ENCODE data around the gene MYBPC2.

MYBPC2 gene

GRCh38 chr19:50495020-50495531 is 62.4 kb downstream of the MYBPC2 start:
- no peaks in the 10 kb centered on the region for H3K4me1 ChIP-seq (ENCODE audit: control insufficient read depth, insufficient read depth, low read length, unreplicated experiment)
- H3K79me2 ChIP-seq (ENCODE audit: control insufficient read depth, insufficient read depth, low read length, unreplicated experiment): no peaks in the 10 kb centered on the region
- peaks cover 32% of the 10 kb centered on the region for H3K27me3 ChIP-seq (ENCODE audit: insufficient read depth, low read length)
- H2AFZ ChIP-seq (ENCODE audit: low read length, unreplicated experiment): no peak overlapping the region
- no peak overlapping the region for H3K4me3 ChIP-seq (ENCODE audit: low read depth, low read length)
- H3K27ac ChIP-seq (ENCODE audit: low read depth, low read length): no peak overlapping the region
- H3K36me3 ChIP-seq (ENCODE audit: insufficient read depth, low read length): no peaks in the 10 kb centered on the region

- Histone ChIP-seq H3K4me1 (ENCODE audit: control insufficient read depth, insufficient read depth, low read length, unreplicated experiment) (no peaks in the 10 kb centered on the region), H2AFZ (ENCODE audit: low read length, unreplicated experiment) (no peak overlapping the region), H3K79me2 (ENCODE audit: control insufficient read depth, insufficient read depth, low read length, unreplicated experiment) (no peaks in the 10 kb centered on the region), H3K36me3 (ENCODE audit: insufficient read depth, low read length) (no peaks in the 10 kb centered on the region), H3K27me3 (ENCODE audit: insufficient read depth, low read length) (peaks cover 21% of the 10 kb centered on the region), H3K4me3 (ENCODE audit: low read depth, low read length) (no peak overlapping the region), H3K27ac (ENCODE audit: low read depth, low read length) (no peak overlapping the region)
These were observed 63.7 kb downstream of the MYBPC2 start for GRCh38 chr19:50496189-50497021.

DNA sequence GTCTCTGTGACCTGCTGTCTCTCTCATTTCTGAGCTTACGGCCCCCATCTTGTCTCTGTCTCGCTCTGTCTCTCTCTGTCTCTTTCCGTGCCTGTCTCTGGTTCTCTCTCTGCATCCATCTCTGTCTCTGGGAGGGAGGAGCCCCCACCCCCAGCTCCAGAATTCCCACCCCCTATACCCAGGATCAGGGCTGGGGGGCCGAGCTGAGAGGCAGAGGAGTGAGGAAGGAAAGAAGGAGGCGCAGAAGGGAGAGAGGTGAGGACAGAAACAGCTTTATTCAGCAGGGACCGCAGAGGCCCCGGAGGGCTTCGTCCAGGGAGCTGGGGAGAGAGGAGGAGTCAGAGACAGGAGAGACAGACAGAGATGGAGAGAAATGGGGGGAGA is 64.3 kb downstream of the MYBPC2 start:
- no peaks in the 10 kb centered on the region for H3K79me2 ChIP-seq (ENCODE audit: control insufficient read depth, insufficient read depth, low read length, unreplicated experiment)
- H3K4me1 ChIP-seq (ENCODE audit: control insufficient read depth, insufficient read depth, low read length, unreplicated experiment): no peaks in the 10 kb centered on the region
- H2AFZ ChIP-seq (ENCODE audit: low read length, unreplicated experiment): no peak overlapping the region
- H3K36me3 ChIP-seq (ENCODE audit: insufficient read depth, low read length): no peaks in the 10 kb centered on the region
- no peak overlapping the region for H3K4me3 ChIP-seq (ENCODE audit: low read depth, low read length)
- H3K27me3 ChIP-seq (ENCODE audit: insufficient read depth, low read length): peaks cover 15% of the 10 kb centered on the region
- H3K27ac ChIP-seq (ENCODE audit: low read depth, low read length): no peak overlapping the region

GRCh38 chr19:50498219-50499056 is 65.7 kb downstream of the MYBPC2 start:
- no peaks in the 10 kb centered on the region for H3K36me3 ChIP-seq (ENCODE audit: insufficient read depth, low read length)
- no peaks in the 10 kb centered on the region for H3K4me1 ChIP-seq (ENCODE audit: control insufficient read depth, insufficient read depth, low read length, unreplicated experiment)
- H3K4me3 ChIP-seq (ENCODE audit: low read depth, low read length): no peak overlapping the region
- H3K27ac ChIP-seq (ENCODE audit: low read depth, low read length): no peak overlapping the region
- H3K27me3 ChIP-seq (ENCODE audit: insufficient read depth, low read length): peaks cover 8% of the 10 kb centered on the region; the same call in 1 of the 2 replicates
- H2AFZ ChIP-seq (ENCODE audit: low read length, unreplicated experiment): no peak overlapping the region
- no peaks in the 10 kb centered on the region for H3K79me2 ChIP-seq (ENCODE audit: control insufficient read depth, insufficient read depth, low read length, unreplicated experiment)

- no peak overlapping the region for H2AFZ ChIP-seq (ENCODE audit: low read length, unreplicated experiment)
- H3K4me3 ChIP-seq (ENCODE audit: low read depth, low read length): no peak overlapping the region
- H3K36me3 ChIP-seq (ENCODE audit: insufficient read depth, low read length): no peaks in the 10 kb centered on the region
- H3K79me2 ChIP-seq (ENCODE audit: control insufficient read depth, insufficient read depth, low read length, unreplicated experiment): no peaks in the 10 kb centered on the region
- no peak overlapping the region for H3K27ac ChIP-seq (ENCODE audit: low read depth, low read length)
- no peaks in the 10 kb centered on the region for H3K4me1 ChIP-seq (ENCODE audit: control insufficient read depth, insufficient read depth, low read length, unreplicated experiment)
- H3K27me3 ChIP-seq (ENCODE audit: insufficient read depth, low read length): peaks cover 3% of the 10 kb centered on the region; the same call in 1 of the 2 replicates
These were observed 67.5 kb downstream of the MYBPC2 start for GRCh38 chr19:50500060-50500752.

GRCh38 chr19:50500753-50501151 is 68.1 kb downstream of the MYBPC2 start:
- Histone ChIP-seq H3K27ac (ENCODE audit: low read depth, low read length) (no peak overlapping the region), H3K4me3 (ENCODE audit: low read depth, low read length) (no peak overlapping the region), H3K4me1 (ENCODE audit: control insufficient read depth, insufficient read depth, low read length, unreplicated experiment) (no peaks in the 10 kb centered on the region), H3K79me2 (ENCODE audit: control insufficient read depth, insufficient read depth, low read length, unreplicated experiment) (no peaks in the 10 kb centered on the region), H3K36me3 (ENCODE audit: insufficient read depth, low read length) (no peaks in the 10 kb centered on the region), H2AFZ (ENCODE audit: low read length, unreplicated experiment) (no peak overlapping the region), H3K27me3 (ENCODE audit: insufficient read depth, low read length) (peaks cover 3% of the 10 kb centered on the region; the same call in 1 of the 2 replicates)

GRCh38 chr19:50501186-50501567 is 68.5 kb downstream of the MYBPC2 start:
- Histone ChIP-seq H3K36me3 (ENCODE audit: insufficient read depth, low read length) (no peaks in the 10 kb centered on the region), H3K4me3 (ENCODE audit: low read depth, low read length) (no peak overlapping the region), H3K27me3 (ENCODE audit: insufficient read depth, low read length) (peaks cover 3% of the 10 kb centered on the region; the same call in 1 of the 2 replicates), H2AFZ (ENCODE audit: low read length, unreplicated experiment) (no peak overlapping the region), H3K27ac (ENCODE audit: low read depth, low read length) (no peak overlapping the region), H3K79me2 (ENCODE audit: control insufficient read depth, insufficient read depth, low read length, unreplicated experiment) (no peaks in the 10 kb centered on the region), H3K4me1 (ENCODE audit: control insufficient read depth, insufficient read depth, low read length, unreplicated experiment) (no peaks in the 10 kb centered on the region)

- Histone ChIP-seq H3K27ac (ENCODE audit: low read depth, low read length) (no peak overlapping the region), H3K36me3 (ENCODE audit: insufficient read depth, low read length) (no peaks in the 10 kb centered on the region), H2AFZ (ENCODE audit: low read length, unreplicated experiment) (no peak overlapping the region), H3K79me2 (ENCODE audit: control insufficient read depth, insufficient read depth, low read length, unreplicated experiment) (no peaks in the 10 kb centered on the region), H3K4me1 (ENCODE audit: control insufficient read depth, insufficient read depth, low read length, unreplicated experiment) (no peaks in the 10 kb centered on the region), H3K27me3 (ENCODE audit: insufficient read depth, low read length) (peaks cover 3% of the 10 kb centered on the region; the same call in 1 of the 2 replicates), H3K4me3 (ENCODE audit: low read depth, low read length) (no peak overlapping the region)
These were observed 69.1 kb downstream of the MYBPC2 start for GRCh38 chr19:50501568-50502475.

GRCh38 chr19:50505856-50506611 is 73.3 kb downstream of the MYBPC2 start:
- no peak overlapping the region for H2AFZ ChIP-seq (ENCODE audit: low read length, unreplicated experiment)
- no peaks in the 10 kb centered on the region for H3K36me3 ChIP-seq (ENCODE audit: insufficient read depth, low read length)
- no peak overlapping the region for H3K4me3 ChIP-seq (ENCODE audit: low read depth, low read length)
- H3K4me1 ChIP-seq (ENCODE audit: control insufficient read depth, insufficient read depth, low read length, unreplicated experiment): no peaks in the 10 kb centered on the region
- peaks cover 6% of the 10 kb centered on the region for H3K79me2 ChIP-seq (ENCODE audit: control insufficient read depth, insufficient read depth, low read length, unreplicated experiment)
- no peak overlapping the region for H3K27ac ChIP-seq (ENCODE audit: low read depth, low read length)
- no peaks in the 10 kb centered on the region for H3K27me3 ChIP-seq (ENCODE audit: insufficient read depth, low read length)

Measured in ACC112 (cell line).